Erythroblast (primary cell): Measurements from ENCODE around the gene SGCD.

Source experiments
- GATA1 ChIP-seq: IDR thresholded peaks from 2 replicates; pipeline ENCODE4 v1.6.1; 2011; ENCODE audit warnings: low read depth, mild to moderate bottlenecking, control low read depth, low read length, moderate library complexity
- POLR2A ChIP-seq: IDR thresholded peaks from 2 replicates; pipeline ENCODE4 v1.6.1; 2011; ENCODE audit warnings: mild to moderate bottlenecking, low read length

GRCh38 chr5:156654444-156654843 lies 327.5 kb downstream of the SGCD start:
- TF ChIP-seq POLR2A (no peak), GATA1 (no peak)
